GM23338 (cell line): ENCODE results near the gene PDE4B. TPM values are rescaled to one million over a fixed set of nuclear protein-coding genes. Genes with fewer than 3 reads are reported as not detected.
A peak's percentile ranks its signal among the peaks of the same experiment; 100 is the strongest.

Source experiments
- ATAC-seq: fragments of 200-7000 bp; cut with Tn5 transposase; 3 replicates; pipeline ENCODE4 v1.9.1; 2020
- DNase-seq: peaks from one replicate; pipeline ENCODE4 v3.0.0-alpha.2; 2015; ENCODE audit warnings: low spot score
- H2AFZ ChIP-seq: fragments of 200-600 bp; sonication (generic); 2 replicates; pipeline ENCODE4 v1.8.0; 2016; ENCODE audit warnings: antibody characterized with exemption, mild to moderate bottlenecking, moderate library complexity
- H3F3A ChIP-seq: fragments of 200-600 bp; sonication (generic); replicated peaks from 2 replicates; pipeline ENCODE4 v1.8.0; 2017; ENCODE audit warnings: antibody characterized with exemption, mixed run types, low read depth
- H3K27ac ChIP-seq: fragments of 200-600 bp; sonication (generic); 2 replicates; pipeline ENCODE4 v1.6.1; 2016; ENCODE audit warnings: low read depth
- H3K27me3 ChIP-seq: fragments of 200-600 bp; sonication (generic); 2 replicates; pipeline ENCODE4 v1.8.0; 2016; ENCODE audit warnings: mild to moderate bottlenecking, mixed run types, moderate library complexity; ENCODE audit not compliant: insufficient read depth
- H3K36me3 ChIP-seq: fragments of 200-600 bp; sonication (generic); 2 replicates; pipeline ENCODE4 v1.8.0; 2016; ENCODE audit warnings: mild to moderate bottlenecking; ENCODE audit not compliant: insufficient read depth
- H3K4me1 ChIP-seq: fragments of 200-600 bp; sonication (generic); 2 replicates; pipeline ENCODE4 v1.8.0; 2016; ENCODE audit warnings: mild to moderate bottlenecking, moderate library complexity; ENCODE audit not compliant: insufficient read depth
- H3K4me2 ChIP-seq: fragments of 200-600 bp; sonication (generic); 2 replicates; pipeline ENCODE4 v1.7.1; 2017; ENCODE audit warnings: mixed run types
- H3K4me3 ChIP-seq: fragments of 200-600 bp; sonication (generic); 2 replicates; pipeline ENCODE4 v1.6.1; 2016; ENCODE audit warnings: mixed run types
- H3K79me2 ChIP-seq: fragments of 200-600 bp; sonication (generic); replicated peaks from 2 replicates; pipeline ENCODE4 v1.8.0; 2017; ENCODE audit warnings: mild to moderate bottlenecking; ENCODE audit not compliant: insufficient read depth
- H3K9me2 ChIP-seq: fragments of 200-600 bp; sonication (generic); 2 replicates; pipeline ENCODE4 v1.8.0; 2017; ENCODE audit not compliant: insufficient read depth
- H4K20me1 ChIP-seq: fragments of 200-600 bp; sonication (generic); replicated peaks from 2 replicates; pipeline ENCODE4 v1.8.0; 2017; ENCODE audit warnings: mild to moderate bottlenecking; ENCODE audit not compliant: insufficient read depth
- H3K27ac Mint-ChIP-seq: 2 replicates; pipeline ENCODE4 v1.8.0; 2020; ENCODE audit warnings: inconsistent platforms, mild to moderate bottlenecking, moderate library complexity, mixed read lengths
- H3K27me3 Mint-ChIP-seq: 3 replicates; pipeline ENCODE4 v1.8.0; 2022; ENCODE audit warnings: low read depth, mild to moderate bottlenecking, moderate library complexity, mixed read lengths, inconsistent platforms; ENCODE audit not compliant: insufficient read depth, poor library complexity
- H3K36me3 Mint-ChIP-seq: 3 replicates; pipeline ENCODE4 v1.8.0; 2021; ENCODE audit warnings: low read depth, mild to moderate bottlenecking, inconsistent platforms, moderate library complexity, mixed read lengths
- H3K4me1 Mint-ChIP-seq: 3 replicates; pipeline ENCODE4 v1.8.0; 2020; ENCODE audit warnings: mild to moderate bottlenecking, inconsistent platforms, mixed read lengths
- H3K4me3 Mint-ChIP-seq: 3 replicates; pipeline ENCODE4 v1.8.0; 2021; ENCODE audit warnings: moderate library complexity, mild to moderate bottlenecking, inconsistent platforms, mixed read lengths
- H3K9me3 Mint-ChIP-seq: 3 replicates; pipeline ENCODE4 v1.8.0; 2020; ENCODE audit warnings: moderate library complexity, mild to moderate bottlenecking, inconsistent platforms, mixed read lengths
- JUNB ChIP-seq: IDR thresholded peaks from one replicate; pipeline ENCODE4 v1.6.1; 2016; ENCODE audit warnings: antibody characterized with exemption; ENCODE audit not compliant: unreplicated experiment
- STAT1 ChIP-seq: IDR thresholded peaks from one replicate; pipeline ENCODE4 v1.6.1; 2016; ENCODE audit warnings: antibody characterized with exemption; ENCODE audit not compliant: unreplicated experiment
- ZNF114 ChIP-seq: fragments of 250-450 bp; sonication (Bioruptor Pico); IDR thresholded peaks from 2 replicates; pipeline ENCODE4 v1.5.0; 2020; ENCODE audit warnings: mild to moderate bottlenecking, moderate library complexity
- polyA plus RNA-seq: library from polyadenylated mRNA; unstranded; fragments of >200 nt; fragmentation: Nextera tagmentation; extraction: Ambion mirVana; gene quantifications from 2 replicates; pipeline ENCODE4 v1.2.1, GENCODE V29; 2016
- total RNA-seq: library from RNA; depleted of rRNA; stranded (reverse); fragments of >200 nt; shearing (Covaris generic); gene quantifications from 2 replicates; pipeline ENCODE4 v1.2.3, GENCODE V29; 2014
- TF ChIP-seq, protein P1 (sequence below): IDR thresholded peaks from one replicate; pipeline ENCODE4 v1.6.1; 2018; ENCODE audit warnings: antibody characterized with exemption; ENCODE audit not compliant: unreplicated experiment
- TF ChIP-seq, protein P2 (sequence below): fragments of 250-450 bp; sonication (Bioruptor Pico); IDR thresholded peaks from 2 replicates; pipeline ENCODE4 v1.5.0; 2020; ENCODE audit warnings: mild to moderate bottlenecking, moderate library complexity
- TF ChIP-seq, protein P3 (sequence below): IDR thresholded peaks from 2 replicates; pipeline ENCODE4 v1.6.1; 2016; ENCODE audit warnings: antibody characterized with exemption

PDE4B gene
- total and polyA plus RNA-seq, 2 experiments from 2014 or later = 14.0 to 25.6 TPM

DNA sequence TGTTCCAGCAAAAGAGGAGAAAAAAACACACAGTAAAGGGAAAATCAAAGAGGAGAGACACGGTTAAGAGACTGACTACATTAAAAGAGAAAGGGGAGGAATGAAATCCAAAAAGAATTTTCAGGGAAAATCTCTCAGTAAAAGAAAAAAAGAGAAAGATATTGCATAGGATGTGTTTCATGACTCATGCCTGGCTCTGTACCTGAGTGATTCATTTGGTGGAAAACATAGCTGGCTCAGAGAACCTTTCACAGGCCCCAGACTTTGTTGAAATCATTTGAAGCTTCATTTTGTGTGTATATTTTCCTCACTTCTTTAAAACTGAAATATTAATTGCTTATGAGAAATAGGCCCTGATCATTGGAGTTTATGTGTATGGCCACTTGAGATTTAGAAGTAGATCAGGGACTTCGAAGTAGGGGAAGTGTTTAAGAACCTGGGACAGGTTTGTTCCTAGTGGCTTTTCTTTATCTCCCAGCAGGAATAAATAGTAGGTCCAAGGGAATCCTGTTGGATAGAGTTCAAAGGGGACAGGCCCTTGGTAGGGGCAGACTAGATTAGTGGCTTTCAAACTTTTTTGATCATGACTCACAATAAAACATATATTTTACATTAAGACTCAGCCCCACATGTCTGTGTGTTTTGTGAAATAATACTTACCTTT lies 502.1 kb downstream of the PDE4B start:
- no peak overlapping the region for H3K4me3 Mint-ChIP-seq
- Histone ChIP-seq H3K4me2 (no peak overlapping the region), H2AFZ (peak overlapping the region; percentile 61; the same call in 1 of the 2 replicates), H3K27ac (no peak overlapping the region), H3K4me3 (no peak overlapping the region), H3K27me3 (no peaks in the 10 kb centered on the region), H3K79me2 (no peaks in the 10 kb centered on the region), H4K20me1 (no peaks in the 10 kb centered on the region), H3K4me1 (no peaks in the 10 kb centered on the region), H3K36me3 (no peaks in the 10 kb centered on the region), H3K9me2 (peaks cover 2% of the 10 kb centered on the region), H3F3A (no peaks in the 10 kb centered on the region)
- no peak for ATAC-seq
- no peak for DNase-seq
- no peaks in the 10 kb centered on the region for H3K27me3 Mint-ChIP-seq
- no peaks in the 10 kb centered on the region for H3K4me1 Mint-ChIP-seq
- no peak overlapping the region for H3K27ac Mint-ChIP-seq
- H3K36me3 Mint-ChIP-seq = no peaks in the 10 kb centered on the region
- H3K9me3 Mint-ChIP-seq = no peaks in the 10 kb centered on the region
- TF ChIP-seq, protein P1, sequence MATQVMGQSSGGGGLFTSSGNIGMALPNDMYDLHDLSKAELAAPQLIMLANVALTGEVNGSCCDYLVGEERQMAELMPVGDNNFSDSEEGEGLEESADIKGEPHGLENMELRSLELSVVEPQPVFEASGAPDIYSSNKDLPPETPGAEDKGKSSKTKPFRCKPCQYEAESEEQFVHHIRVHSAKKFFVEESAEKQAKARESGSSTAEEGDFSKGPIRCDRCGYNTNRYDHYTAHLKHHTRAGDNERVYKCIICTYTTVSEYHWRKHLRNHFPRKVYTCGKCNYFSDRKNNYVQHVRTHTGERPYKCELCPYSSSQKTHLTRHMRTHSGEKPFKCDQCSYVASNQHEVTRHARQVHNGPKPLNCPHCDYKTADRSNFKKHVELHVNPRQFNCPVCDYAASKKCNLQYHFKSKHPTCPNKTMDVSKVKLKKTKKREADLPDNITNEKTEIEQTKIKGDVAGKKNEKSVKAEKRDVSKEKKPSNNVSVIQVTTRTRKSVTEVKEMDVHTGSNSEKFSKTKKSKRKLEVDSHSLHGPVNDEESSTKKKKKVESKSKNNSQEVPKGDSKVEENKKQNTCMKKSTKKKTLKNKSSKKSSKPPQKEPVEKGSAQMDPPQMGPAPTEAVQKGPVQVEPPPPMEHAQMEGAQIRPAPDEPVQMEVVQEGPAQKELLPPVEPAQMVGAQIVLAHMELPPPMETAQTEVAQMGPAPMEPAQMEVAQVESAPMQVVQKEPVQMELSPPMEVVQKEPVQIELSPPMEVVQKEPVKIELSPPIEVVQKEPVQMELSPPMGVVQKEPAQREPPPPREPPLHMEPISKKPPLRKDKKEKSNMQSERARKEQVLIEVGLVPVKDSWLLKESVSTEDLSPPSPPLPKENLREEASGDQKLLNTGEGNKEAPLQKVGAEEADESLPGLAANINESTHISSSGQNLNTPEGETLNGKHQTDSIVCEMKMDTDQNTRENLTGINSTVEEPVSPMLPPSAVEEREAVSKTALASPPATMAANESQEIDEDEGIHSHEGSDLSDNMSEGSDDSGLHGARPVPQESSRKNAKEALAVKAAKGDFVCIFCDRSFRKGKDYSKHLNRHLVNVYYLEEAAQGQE = no peak
- TF ChIP-seq STAT1 = no peak
- no peak for TF ChIP-seq ZNF114 (CRISPR knock-in tag)
- TF ChIP-seq, protein P2, sequence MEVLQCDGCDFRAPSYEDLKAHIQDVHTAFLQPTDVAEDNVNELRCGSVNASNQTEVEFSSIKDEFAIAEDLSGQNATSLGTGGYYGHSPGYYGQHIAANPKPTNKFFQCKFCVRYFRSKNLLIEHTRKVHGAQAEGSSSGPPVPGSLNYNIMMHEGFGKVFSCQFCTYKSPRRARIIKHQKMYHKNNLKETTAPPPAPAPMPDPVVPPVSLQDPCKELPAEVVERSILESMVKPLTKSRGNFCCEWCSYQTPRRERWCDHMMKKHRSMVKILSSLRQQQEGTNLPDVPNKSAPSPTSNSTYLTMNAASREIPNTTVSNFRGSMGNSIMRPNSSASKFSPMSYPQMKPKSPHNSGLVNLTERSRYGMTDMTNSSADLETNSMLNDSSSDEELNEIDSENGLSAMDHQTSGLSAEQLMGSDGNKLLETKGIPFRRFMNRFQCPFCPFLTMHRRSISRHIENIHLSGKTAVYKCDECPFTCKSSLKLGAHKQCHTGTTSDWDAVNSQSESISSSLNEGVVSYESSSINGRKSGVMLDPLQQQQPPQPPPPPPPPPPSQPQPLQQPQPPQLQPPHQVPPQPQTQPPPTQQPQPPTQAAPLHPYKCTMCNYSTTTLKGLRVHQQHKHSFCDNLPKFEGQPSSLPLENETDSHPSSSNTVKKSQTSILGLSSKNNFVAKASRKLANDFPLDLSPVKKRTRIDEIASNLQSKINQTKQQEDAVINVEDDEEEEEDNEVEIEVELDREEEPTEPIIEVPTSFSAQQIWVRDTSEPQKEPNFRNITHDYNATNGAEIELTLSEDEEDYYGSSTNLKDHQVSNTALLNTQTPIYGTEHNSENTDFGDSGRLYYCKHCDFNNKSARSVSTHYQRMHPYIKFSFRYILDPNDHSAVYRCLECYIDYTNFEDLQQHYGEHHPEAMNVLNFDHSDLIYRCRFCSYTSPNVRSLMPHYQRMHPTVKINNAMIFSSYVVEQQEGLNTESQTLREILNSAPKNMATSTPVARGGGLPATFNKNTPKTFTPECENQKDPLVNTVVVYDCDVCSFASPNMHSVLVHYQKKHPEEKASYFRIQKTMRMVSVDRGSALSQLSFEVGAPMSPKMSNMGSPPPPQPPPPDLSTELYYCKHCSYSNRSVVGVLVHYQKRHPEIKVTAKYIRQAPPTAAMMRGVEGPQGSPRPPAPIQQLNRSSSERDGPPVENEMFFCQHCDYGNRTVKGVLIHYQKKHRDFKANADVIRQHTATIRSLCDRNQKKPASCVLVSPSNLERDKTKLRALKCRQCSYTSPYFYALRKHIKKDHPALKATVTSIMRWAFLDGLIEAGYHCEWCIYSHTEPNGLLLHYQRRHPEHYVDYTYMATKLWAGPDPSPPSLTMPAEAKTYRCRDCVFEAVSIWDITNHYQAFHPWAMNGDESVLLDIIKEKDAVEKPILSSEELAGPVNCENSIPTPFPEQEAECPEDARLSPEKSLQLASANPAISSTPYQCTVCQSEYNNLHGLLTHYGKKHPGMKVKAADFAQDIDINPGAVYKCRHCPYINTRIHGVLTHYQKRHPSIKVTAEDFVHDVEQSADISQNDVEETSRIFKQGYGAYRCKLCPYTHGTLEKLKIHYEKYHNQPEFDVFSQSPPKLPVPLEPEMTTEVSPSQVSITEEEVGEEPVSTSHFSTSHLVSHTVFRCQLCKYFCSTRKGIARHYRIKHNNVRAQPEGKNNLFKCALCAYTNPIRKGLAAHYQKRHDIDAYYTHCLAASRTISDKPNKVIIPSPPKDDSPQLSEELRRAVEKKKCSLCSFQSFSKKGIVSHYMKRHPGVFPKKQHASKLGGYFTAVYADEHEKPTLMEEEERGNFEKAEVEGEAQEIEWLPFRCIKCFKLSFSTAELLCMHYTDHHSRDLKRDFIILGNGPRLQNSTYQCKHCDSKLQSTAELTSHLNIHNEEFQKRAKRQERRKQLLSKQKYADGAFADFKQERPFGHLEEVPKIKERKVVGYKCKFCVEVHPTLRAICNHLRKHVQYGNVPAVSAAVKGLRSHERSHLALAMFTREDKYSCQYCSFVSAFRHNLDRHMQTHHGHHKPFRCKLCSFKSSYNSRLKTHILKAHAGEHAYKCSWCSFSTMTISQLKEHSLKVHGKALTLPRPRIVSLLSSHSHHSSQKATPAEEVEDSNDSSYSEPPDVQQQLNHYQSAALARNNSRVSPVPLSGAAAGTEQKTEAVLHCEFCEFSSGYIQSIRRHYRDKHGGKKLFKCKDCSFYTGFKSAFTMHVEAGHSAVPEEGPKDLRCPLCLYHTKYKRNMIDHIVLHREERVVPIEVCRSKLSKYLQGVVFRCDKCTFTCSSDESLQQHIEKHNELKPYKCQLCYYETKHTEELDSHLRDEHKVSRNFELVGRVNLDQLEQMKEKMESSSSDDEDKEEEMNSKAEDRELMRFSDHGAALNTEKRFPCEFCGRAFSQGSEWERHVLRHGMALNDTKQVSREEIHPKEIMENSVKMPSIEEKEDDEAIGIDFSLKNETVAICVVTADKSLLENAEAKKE = no peak
- TF ChIP-seq, protein P3, sequence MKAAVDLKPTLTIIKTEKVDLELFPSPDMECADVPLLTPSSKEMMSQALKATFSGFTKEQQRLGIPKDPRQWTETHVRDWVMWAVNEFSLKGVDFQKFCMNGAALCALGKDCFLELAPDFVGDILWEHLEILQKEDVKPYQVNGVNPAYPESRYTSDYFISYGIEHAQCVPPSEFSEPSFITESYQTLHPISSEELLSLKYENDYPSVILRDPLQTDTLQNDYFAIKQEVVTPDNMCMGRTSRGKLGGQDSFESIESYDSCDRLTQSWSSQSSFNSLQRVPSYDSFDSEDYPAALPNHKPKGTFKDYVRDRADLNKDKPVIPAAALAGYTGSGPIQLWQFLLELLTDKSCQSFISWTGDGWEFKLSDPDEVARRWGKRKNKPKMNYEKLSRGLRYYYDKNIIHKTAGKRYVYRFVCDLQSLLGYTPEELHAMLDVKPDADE = no peak
- no peak for TF ChIP-seq JUNB
